RWPE1 (cell line): ENCODE results near the gene TMA7B.

Experiments
- CTCF ChIA-PET: fragments of 350-600 bp; sonication (Branson Sonifier 250); formaldehyde crosslinking; extraction: SDS; loops from one replicate; lab custom pipeline; 2021; lab: Yijun Ruan, JAX
- POLR2A ChIA-PET: fragments of 400-600 bp; formaldehyde crosslinking; extraction: SDS; loops from one replicate; lab custom pipeline; 2020; ENCODE audit warnings: antibody characterized with exemption; ENCODE audit not compliant: low non-redundant PET; lab: Yijun Ruan, JAX
- DNase-seq: peaks from one replicate; pipeline ENCODE4 v3.0.0; 2012; ENCODE audit warnings: low spot score
- H3K27ac ChIP-seq: fragments of 450-650 bp; 2 replicates; pipeline ENCODE4 v1.5.1; 2017
- CTCF ChIP-seq: fragments of 450-650 bp; conservative IDR thresholded peaks from 2 replicates; pipeline ENCODE4 v1.5.1; 2017; ENCODE audit warnings: low read depth, mild to moderate bottlenecking

Gene TMA7B

DNA sequence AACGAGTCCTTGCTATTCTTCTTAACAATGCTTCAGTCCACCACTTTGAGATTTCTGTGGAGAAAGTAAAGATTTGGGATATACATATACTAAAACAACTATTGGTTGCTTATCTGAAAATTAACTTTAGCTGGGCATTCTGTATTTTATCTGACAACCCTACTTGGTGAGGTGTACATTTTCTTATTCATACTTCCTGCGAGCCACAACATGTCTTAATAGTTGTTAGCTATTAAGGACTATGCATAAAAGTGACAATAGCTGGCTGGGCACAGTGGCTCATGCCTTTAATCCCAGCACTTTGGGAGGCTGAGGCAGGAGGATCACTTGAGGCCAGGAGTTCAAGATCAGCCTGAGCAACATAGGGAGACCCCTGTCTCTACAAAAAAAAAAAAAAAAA is 28.0 kb upstream of the TMA7B start:
- TF ChIP-seq CTCF: no peak
- POLR2A ChIA-PET: no interaction called here
- DNase-seq: no peak
- CTCF ChIA-PET: no interaction called here
- H3K27ac ChIP-seq: no peak overlapping the region

GRCh38 chr22:39932918-39933649 is 27.1 kb upstream of the TMA7B start:
- DNase-seq: no peak
- CTCF ChIA-PET: interaction anchor here (0.5 to 1.0 kb wide), 3 partner anchors 19 to 340 kb away, joined by 3 to 4 read pairs (median 3); no protein-coding TSS in a partner anchor
- peak; percentile 24; the same call in 1 of the 2 replicates for TF ChIP-seq CTCF
- no peak overlapping the region for H3K27ac ChIP-seq
- POLR2A ChIA-PET: no interaction called here

GRCh38 chr22:39933741-39934140 is 26.5 kb upstream of the TMA7B start:
- POLR2A ChIA-PET: no interaction called here
- TF ChIP-seq CTCF: no peak
- no peak for DNase-seq
- CTCF ChIA-PET: interaction anchor here (0.5 to 0.7 kb wide), 2 partner anchors 73 to 341 kb away, joined by 3 to 4 read pairs; no protein-coding TSS in a partner anchor
- H3K27ac ChIP-seq: no peak overlapping the region

DNA sequence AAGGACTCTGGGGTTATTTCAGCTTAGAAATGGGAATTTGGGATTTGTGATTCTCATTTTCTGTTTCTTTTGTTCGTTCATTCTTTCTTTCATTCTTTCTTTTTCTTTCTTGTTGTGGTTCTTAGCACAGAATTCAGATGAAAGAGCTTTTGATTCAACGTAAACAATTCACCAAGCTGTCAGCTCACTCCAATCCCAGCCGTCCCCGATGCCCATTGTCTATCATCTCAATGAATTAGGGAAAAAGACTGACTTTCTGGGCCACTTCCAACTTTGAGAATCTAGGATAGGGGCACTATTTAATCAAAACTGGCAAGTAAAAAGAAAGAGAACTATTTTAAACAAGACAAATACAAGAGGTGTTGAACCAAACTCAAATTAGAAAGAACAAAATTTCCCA is 25.1 kb upstream of the TMA7B start:
- H3K27ac ChIP-seq: no peak overlapping the region
- DNase-seq: no peak
- POLR2A ChIA-PET: no interaction called here
- CTCF ChIA-PET: no interaction called here
- TF ChIP-seq CTCF: no peak

- ChIA-PET POLR2A (no interaction called here), CTCF (no interaction called here)
- TF ChIP-seq CTCF: no peak
- H3K27ac ChIP-seq: no peak overlapping the region
- no peak for DNase-seq
Observed at GRCh38 chr22:39935612-39936011, 24.6 kb upstream of the TMA7B start.

DNA sequence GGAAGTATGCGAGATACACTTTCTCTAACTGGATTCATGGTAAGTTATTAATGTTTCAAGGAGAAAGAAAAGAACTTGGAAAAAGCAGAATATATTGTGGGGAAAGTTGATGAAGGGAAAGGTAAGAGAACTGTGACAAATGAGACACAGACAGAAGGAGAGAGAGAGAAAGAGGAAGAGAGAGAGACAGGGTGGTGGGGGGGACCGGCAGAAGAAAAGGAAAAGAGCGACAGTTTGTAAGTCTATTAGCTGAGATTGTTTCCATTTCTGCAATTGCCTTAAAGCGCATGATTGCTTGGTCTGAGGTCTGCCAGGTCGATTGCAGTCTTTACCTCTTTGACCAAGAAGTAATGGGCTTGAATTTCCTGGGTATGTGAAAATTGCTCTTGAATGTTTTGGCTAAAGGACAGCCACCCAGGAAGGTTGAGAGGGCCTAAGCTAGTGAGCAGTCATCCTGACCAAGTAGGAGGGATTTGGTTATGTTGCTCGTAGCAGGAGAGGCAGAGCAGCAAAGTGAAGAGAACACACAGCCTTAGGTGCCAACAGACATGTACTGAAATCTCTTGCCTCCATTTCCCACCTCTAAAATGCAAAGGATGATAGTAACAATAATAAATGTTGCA is 23.6 kb upstream of the TMA7B start:
- H3K27ac ChIP-seq: no peak overlapping the region
- DNase-seq: no peak
- TF ChIP-seq CTCF: no peak
- POLR2A ChIA-PET: no interaction called here
- CTCF ChIA-PET: interaction anchor here (0.8 kb wide), 1 partner anchor 88 kb away, joined by 3 read pairs; no protein-coding TSS in a partner anchor
